Fibroblast of the aortic adventitia (primary cell): ENCODE results near the gene PACRG. TPM values are rescaled to one million over a fixed set of nuclear protein-coding genes. Genes with fewer than 3 reads are reported as not detected.
"Not testable (repeated sequence)": the region's sequence is repeated elsewhere in the genome, so short reads cannot be mapped to it uniquely, and the experiment has no call there.

Source experiments
- DNase-seq: peaks from one replicate; pipeline ENCODE4 v3.0.0-alpha.2; 2010; ENCODE audit warnings: low read depth
- H3K4me3 ChIP-seq: 2 replicates; pipeline ENCODE4 v1.5.1; 2011; ENCODE audit warnings: low read depth, mild to moderate bottlenecking, control low read depth, low read length, moderate library complexity
- CTCF ChIP-seq: IDR thresholded peaks from 2 replicates; pipeline ENCODE4 v1.5.1; 2011; ENCODE audit warnings: mild to moderate bottlenecking, low read length, control low read depth, inconsistent platforms; ENCODE audit not compliant: insufficient read depth
- total RNA-seq: library from RNA; depleted of rRNA; stranded (reverse); fragments of >200 nt; gene quantifications from 2 replicates; pipeline ENCODE4 v1.2.3, GENCODE V29; 2012; ENCODE audit warnings: low replicate concordance

The PACRG gene
- total RNA-seq, 1 donor = 0.63 TPM

GRCh38 chr6:162976141-162976540 lies 248.4 kb downstream of the PACRG start:
- no peak for TF ChIP-seq CTCF
- no peak overlapping the region for H3K4me3 ChIP-seq
- DNase-seq = no peak

GRCh38 chr6:162983234-162983633 lies 255.5 kb downstream of the PACRG start:
- not testable (repeated sequence) for DNase-seq, H3K4me3 ChIP-seq

GRCh38 chr6:162998777-162999176 lies 271.0 kb downstream of the PACRG start:
- DNase-seq = no peak
- no peak for TF ChIP-seq CTCF
- H3K4me3 ChIP-seq = no peak overlapping the region

- peak; percentile 59 for DNase-seq
- no peak overlapping the region for H3K4me3 ChIP-seq
- TF ChIP-seq CTCF = no peak
These were observed 272.0 kb downstream of the PACRG start for GRCh38 chr6:162999575-163000285.

GRCh38 chr6:163001330-163001729 lies 273.6 kb downstream of the PACRG start:
- H3K4me3 ChIP-seq = no peak overlapping the region
- no peak for TF ChIP-seq CTCF
- no peak for DNase-seq

GRCh38 chr6:163008186-163008585 lies 280.4 kb downstream of the PACRG start:
- DNase-seq = no peak
- no peak for TF ChIP-seq CTCF
- no peak overlapping the region for H3K4me3 ChIP-seq

GRCh38 chr6:163008626-163009025 lies 280.9 kb downstream of the PACRG start:
- no peak for TF ChIP-seq CTCF
- DNase-seq = no peak
- no peak overlapping the region for H3K4me3 ChIP-seq
